Measurements from ENCODE around the gene CFAP53.
"Not testable (repeated sequence)": the region's sequence is repeated elsewhere in the genome, so short reads cannot be mapped to it uniquely, and the experiment has no call there.

The CFAP53 gene

DNA sequence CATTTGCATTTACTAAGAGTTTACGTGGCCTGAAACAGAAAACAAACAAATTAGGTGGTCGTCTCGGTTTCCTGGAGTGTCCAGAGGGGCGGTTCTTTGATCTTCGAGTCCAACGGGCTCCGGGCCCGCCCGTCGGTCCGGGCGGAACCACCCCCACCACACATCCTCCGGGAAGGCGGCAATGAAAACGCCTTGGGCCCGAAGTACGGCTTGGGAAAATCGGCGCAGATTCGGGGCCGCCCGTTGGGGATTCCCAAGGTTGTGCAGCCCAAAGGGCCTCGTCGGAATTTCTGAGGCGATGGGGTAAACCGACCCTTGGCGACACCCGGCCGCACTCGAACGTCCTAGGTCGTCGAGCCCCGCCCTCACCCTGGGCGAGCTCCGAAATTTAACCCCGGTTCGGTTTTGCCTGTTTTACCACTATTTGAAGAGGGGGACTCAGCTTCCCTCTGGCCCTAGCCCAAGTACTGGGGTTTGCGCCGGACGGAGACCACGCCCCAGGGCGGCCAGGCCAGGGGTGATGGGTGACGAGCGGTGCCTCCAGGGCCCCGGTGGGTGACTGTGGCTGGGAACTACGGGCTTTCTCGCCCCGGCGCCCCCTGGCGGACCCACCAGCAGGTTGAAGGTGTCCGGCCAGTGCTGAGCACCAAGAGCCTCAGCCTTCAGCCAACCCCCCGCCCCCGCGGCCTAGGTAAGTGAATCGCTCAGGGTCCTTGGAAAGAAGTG is 1.9 kb upstream of the CFAP53 start:
- DNase-seq, result peak; percentile 46 to 74 (median 56)

DNA sequence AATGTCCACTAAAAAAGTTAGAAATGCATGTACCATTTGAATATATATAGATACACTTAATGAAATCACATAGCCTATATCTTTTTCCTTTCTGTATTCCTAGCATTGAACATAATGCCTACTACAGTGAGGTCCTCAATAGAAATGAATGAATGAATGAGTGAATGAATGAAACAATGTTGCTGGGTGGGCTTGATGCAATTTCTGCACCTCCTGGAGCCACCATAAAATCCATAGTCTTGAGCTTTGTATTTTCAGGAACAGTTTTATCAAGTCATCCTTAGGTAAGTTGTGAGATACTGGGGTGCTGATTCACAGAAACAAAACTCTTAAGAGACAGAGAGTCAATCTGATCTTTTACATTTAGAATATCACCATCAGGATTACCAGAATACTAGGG is 3.3 kb downstream of the CFAP53 start:
- no peak for DNase-seq

DNA sequence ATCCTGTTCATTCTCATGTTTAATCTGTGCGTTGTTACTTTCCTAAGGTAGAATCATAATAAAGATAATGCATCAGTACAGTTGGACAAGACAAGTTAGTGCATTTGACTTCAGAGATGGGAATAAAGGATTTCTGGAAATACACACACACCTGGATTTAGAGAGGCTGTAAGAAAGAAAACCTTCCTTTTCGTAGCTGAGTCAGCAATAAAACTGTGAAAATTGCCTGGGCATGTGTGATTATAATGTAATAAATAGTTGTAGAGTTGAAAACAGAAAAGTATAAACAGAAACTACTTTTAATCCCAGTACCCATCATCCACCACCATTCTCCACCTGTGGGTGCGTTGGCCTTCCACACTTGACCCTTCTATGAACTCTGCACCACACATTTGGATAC is 15.4 kb downstream of the CFAP53 start:
- DNase-seq, result no peak

- DNase-seq, result no peak
Observed at GRCh38 chr18:50249576-50249975, 16.7 kb downstream of the CFAP53 start.

GRCh38 chr18:50247561-50247960 is 18.7 kb downstream of the CFAP53 start:
- no peak for DNase-seq

DNA sequence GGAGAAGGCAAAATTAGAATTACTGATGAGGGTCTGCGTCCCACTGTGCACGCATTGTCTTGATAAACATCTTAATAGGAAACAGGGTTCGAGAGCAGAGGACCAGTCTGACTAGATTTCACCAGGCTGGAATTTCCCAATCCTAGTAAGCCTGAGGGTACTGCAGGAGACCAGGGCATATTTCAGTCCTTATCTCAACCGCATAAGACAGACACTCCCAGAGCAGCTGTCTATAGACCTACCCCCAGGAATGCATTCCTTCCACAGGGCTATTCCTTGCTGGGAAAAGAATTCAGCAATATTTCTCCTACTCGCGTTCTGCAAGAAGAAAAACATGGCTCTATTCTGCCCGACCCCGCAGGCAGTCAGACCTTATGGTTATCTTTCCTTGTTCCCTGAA is 24.5 kb downstream of the CFAP53 start:
- DNase-seq, result not testable (repeated sequence)

- no peak for DNase-seq
Observed at GRCh38 chr18:50240080-50240563, 26.2 kb downstream of the CFAP53 start.

DNA sequence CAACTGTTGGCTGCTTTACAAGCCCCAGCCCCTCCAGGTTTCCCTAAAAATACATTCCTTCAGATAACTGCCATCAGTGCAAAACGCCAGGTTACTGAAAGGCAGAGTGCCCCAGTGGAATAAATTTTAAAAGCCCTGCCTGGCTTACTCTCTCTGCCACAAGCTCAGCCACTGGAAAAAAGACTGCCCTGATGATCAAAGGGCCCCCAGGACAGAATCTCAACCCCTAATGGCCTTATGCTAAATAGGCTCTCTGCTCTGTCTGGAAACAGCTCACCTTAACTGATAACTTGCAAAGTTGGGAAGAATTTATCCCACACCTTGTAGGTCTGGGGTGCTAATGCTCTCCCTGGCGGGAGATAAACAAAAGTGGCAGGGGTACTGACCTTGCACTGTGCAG is 33.9 kb downstream of the CFAP53 start:
- DNase-seq, result no peak

DNA sequence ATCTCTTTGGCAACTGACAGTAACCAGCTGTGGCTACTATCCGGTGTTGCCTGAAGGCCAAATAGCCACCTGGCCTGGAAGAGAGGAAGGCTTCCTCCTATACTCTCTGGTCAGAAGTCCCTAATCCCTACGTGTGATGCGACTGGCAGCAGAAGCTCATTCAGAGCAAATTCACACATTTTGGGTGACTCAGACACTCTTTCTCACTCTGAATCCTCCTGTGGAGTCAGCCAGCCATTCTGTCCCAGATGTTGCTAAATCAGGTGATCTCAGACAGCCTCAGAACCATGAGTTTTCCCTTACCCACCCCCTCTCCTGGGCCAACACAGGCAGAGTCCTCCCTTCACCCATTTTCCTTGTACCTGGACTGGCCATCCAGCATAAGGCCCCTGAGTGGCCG is 34.7 kb downstream of the CFAP53 start:
- no peak for DNase-seq

GRCh38 chr18:50220249-50220648 is 46.0 kb downstream of the CFAP53 start:
- DNase-seq, result not testable (repeated sequence)

DNA sequence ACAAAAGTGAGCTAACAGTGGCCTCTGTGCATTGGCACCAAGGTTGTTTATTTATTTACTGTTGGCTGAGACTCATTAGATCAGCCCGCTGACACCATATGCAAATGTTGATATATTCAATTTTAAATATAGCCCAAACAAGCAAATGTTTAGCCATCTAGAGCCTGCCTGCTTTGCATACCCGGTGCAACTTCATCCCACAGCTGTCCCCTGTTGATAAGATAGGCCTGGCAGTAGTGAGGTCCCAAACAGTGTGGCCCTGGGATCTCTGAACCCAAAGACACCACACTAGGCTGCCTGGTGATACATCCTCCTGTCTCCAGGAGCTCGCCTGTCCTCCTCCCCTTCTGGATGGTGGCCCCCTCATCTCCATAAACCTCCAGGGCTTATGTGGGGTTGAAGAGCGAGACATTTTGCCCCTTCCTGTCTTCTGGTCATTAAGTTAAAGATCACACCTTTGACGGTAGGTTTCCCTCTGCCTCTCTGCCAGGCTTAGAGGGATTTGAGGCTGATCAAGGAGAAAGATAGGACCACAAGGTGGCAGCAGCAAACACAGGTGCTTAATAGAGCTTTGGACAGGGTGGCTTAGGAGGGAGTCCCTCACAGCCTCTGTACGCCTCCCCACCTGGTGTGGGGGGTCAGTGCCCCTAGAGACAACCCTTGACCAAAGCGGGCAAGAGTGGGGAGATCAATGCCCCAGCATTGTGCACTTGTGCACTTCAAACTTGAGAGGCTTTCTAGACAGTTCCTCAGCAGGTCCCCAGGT is 47.7 kb downstream of the CFAP53 start:
- no peak for DNase-seq

GRCh38 chr18:50209311-50209710 is 57.0 kb downstream of the CFAP53 start:
- no peak for DNase-seq

DNA sequence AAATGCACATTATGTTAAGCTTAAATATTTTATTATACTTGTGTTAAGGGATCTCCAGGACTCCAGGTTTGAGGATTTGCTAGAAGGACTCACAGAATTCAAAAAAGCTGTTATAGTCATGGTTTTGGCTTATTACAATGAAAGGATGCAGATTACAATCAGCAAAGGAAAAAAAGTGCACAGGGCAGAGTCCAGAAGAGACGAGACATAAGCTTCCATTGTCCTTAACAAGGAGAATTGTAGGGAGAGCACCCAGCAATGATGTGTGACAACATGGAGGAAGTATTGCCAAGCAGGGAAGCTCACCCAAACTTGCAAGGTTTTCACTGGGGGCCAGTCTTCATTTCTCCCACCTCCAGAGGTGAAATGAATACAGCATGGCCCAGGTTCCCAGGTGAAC is 58.6 kb downstream of the CFAP53 start:
- no peak for DNase-seq

- no peak for DNase-seq
Observed at GRCh38 chr18:50203801-50204604, 62.3 kb downstream of the CFAP53 start.

DNA sequence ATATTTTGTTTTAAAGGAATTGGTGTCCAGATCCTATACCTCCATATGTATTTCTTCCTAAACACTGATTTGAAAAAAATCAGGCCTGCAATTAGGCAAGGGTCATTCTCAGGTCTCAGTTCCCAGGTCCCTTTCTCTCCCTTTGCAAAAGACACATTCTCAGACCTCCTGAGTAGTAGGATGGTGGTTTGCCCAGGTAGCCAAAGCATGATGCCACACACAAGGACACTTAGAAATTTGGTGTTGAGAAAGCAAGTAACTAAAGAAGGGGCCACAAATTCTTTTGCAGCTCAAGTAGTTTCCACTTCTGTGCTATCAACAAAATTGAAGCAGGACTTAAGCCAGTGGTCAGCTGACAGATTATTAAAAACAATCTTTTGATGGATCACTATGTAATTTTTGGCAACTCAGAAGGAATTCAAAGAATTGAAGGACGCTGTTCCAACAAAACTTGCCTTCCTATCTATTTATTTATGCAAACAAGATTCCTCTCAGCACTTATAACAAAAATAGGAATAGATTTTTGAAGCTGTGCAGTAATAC is 64.7 kb downstream of the CFAP53 start:
- no peak for DNase-seq

GRCh38 chr18:50199921-50200320 is 66.4 kb downstream of the CFAP53 start:
- DNase-seq, result no peak

GRCh38 chr18:50199346-50199855 is 66.9 kb downstream of the CFAP53 start:
- no peak for DNase-seq

- DNase-seq, result no peak
Observed at GRCh38 chr18:50196261-50196660, 70.0 kb downstream of the CFAP53 start.

DNA sequence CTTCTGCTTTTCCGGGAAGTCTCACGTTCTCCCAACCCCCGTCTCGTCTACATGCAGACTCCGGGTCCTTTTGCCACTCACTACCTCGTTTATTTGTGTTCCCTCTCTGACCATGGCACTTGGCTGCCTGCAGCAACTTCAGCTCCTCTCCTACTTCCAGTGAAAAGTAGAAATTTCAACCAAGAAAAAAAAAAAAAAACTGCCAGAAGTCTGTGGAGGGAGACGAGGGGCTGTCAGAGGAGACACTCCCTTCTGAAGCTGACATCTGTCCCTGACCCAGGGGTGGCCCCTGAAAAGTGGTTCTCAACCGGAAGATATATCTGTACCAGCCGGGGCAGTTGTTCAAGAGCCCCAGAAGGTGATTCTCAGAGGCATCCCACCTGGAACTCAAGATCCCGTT is 70.6 kb downstream of the CFAP53 start:
- DNase-seq, result no peak

DNA sequence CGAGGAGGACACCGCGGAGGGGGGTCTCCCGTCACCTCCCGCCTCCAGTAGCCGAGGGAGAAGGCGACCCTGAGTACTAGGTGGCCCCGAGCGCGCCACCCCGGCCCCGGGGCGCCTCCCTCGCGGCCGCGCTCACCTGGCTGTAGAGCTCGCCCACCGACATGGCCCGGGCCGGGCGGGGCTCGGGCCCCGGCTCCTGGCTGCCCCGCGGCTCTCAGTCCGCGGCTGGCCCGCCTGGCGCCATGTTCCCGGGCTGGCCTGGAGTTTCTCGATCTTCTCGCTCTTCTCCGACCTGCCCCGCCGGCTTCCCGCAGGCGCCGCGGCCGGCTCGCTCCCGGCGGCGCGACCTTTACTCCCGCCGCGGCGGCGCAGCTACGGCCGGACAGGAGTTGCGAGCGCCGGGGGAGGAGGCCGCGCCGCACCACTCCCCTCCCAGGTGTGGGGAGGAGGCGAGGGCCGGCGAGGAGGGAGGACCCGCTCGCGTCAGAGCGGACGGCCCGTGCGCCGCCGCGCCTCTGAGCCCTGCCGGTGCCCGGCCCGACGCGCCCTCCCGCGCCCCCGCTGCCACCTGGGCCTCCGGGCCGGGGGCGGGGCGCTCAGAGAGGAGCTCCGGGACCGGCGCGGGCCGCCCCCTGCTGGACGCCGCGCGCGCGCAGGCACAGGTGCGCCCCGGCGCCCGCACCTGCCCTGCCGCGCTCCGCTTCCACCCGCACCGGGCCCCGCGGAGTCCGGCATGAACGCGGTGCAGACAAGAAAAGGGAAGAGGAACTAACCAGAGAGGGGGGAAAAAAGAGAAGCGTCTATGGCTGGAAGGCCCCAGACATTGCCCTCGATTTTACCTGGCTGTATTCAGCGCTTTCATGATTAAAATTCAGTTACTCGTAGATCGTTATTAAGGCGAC is 71.4 kb downstream of the CFAP53 start, which contains the start of gene MYO5B:
MYO5B (minus strand) TSS at position 517 of the 902 bp plus-strand sequence; CDS start at position 163, 354 bp downstream.
- DNase-seq, result peak in 3 of 4 experiments; percentile 4 to 29 (median 7)

- DNase-seq, result no peak
Observed at GRCh38 chr18:50193796-50194630, 72.3 kb downstream of the CFAP53 start.

Data from activated naive CD4-positive, alpha-beta T cell (primary cell).